Raji (cell line): Measurements from ENCODE around the gene MTCP1.

ENCODE experiments used
- POLR2A ChIP-seq: IDR thresholded peaks from 2 replicates; pipeline ENCODE4 v1.6.1; 2011; ENCODE audit warnings: low read depth, low read length, control low read depth; ENCODE audit not compliant: insufficient read depth

The MTCP1 gene

DNA sequence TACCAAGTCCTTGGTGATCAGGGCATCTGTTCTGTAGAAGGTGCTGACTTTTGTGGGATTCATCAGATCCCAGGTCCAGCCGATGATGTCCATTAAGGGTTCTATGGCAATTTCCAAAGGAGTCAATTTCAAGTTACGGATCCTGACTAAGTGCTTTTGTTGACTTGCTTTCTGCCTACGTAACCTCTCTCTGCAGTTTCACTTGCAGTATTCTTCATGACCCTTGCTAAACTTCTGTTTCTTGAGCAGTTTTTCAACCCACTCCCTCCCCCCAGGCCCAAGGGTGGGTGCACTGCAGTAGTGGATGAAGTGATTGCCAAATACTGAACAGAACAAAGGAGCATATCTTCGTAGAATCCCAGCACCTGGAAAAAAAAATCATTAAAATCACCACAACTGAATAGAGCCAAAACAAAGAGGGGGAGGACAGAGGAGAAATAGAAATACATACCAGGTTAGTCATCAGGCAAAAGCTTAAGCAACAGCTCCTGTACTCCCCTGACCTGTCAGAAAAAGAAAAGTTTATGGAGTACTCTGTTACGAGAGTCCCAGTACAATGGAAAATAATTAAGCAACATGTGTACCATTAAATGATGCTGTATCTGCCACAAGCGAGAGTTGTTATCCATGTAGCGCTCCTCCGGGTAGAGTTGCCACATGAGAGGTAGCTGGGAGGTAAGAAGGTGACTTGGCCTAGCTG is 5.8 kb downstream of the MTCP1 start:
- TF ChIP-seq POLR2A, result no peak

DNA sequence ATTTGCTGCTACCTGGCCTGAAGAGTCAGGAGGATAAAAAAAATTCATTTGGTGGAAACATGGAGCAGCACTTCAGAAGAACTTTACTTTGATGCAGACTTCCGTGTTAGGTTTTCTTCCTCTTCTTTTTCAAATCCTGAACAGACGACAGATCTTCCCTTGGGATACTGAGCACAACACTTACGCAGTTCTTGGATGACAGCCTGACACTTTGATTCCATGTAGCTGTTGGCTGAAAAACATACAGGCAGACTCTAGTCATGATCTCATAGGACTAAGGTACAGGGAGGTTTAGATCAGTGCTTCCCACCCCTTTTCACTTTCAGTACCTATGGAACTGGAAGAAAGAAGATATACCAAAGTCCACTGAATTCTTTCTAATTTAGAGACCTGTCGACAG is 9.2 kb downstream of the MTCP1 start:
- no peak for TF ChIP-seq POLR2A

DNA sequence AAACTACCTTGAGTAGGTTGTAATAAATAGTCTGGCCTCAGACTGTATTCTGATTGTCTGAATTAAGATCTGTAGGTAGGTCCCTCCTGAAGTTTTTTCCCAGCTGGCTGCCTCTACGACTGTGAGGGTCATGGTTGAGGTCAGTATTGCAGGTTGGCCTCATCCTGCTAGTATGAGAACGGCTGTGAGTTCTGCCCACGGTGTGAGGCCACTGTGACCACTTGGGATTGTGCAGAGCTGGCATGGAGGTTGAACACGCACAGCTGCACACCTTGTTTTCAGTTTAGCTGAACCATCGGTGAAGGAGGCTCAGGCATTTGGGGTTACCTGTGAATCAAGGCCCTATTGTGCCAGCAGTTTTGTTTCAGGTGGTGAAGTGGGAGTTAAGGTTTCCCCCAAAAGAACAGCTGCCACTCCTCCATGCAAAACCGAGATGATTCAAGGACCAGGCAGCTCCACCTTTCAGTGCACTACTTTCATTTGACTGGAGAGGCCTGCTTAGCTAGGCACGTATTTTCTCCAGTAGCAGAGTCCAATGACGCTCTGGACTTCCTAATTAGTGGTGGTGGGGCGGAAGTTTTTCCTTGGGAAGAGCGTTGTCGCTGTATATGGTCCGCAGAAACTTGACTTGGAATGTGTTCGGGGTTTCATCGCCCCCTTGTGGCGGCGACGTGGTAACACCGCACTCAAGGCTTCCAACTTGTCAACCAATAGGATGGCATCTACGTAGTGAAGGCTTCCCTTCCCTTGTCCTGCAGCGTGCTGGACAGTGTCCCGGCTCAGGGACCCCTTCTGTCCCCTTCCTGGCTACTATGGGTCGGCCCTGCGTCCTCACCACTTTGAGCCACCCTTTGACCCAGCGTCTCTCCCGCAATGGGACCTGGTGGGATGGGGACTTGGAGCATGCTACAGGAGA is 13.8 kb downstream of the MTCP1 start:
- no peak for TF ChIP-seq POLR2A

GRCh38 chrX:155056471-155056870 is 14.5 kb downstream of the MTCP1 start:
- TF ChIP-seq POLR2A, result no peak

GRCh38 chrX:155055494-155055893 is 15.4 kb downstream of the MTCP1 start:
- no peak for TF ChIP-seq POLR2A

DNA sequence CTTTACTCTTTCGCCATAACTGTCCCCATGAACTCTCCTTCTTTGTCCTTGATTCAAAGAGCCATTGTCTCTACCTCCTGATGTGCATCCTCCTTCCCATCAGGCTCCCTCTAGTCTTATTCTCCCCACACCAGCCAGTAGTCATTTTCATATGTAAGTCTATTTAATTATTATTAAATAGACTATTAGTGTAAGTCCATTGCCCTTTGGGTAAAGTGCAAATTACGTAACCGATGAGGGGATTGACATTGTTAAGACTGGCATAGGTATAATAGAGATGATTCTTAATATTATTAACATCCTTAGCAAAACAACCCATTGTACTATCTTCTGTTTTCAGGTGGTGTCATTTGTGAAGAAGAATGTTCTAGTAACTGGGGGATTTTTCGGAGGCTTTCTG is 16.7 kb downstream of the MTCP1 start:
- TF ChIP-seq POLR2A, result no peak

- TF ChIP-seq POLR2A, result no peak
Observed at GRCh38 chrX:155053656-155054055, 17.3 kb downstream of the MTCP1 start.

GRCh38 chrX:155052738-155053498 is 18.0 kb downstream of the MTCP1 start:
- no peak for TF ChIP-seq POLR2A

DNA sequence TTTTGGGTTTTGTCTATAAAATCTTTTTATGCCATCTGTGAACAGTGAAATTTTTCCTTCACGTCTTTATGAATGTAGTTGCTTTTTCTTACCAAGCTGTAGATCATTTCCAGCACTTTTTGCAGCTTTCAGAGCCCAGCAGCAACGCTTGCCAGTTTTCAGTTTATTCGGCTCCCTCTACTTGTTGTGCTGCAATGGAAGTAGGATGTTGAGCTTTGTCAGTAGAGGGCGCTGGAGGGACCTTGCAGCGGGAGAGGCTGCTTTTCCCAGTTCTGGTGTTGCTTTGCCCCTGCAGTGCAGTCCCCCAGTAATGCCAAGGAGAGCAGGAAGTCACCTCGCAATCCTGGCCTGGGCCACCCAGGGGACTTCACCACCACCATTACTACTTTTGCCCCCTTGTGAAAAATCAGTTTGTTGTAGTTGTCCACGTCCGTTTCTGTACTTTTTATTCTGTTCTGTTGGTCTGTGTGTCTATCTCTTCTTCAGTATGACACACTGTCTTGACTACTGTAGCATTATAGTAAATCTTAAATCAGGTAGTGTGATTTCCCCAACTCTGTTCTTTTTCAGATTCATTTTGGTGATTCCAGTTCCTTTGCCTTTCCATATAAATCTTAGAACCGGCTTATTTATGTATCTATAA is 21.8 kb downstream of the MTCP1 start:
- no peak for TF ChIP-seq POLR2A

DNA sequence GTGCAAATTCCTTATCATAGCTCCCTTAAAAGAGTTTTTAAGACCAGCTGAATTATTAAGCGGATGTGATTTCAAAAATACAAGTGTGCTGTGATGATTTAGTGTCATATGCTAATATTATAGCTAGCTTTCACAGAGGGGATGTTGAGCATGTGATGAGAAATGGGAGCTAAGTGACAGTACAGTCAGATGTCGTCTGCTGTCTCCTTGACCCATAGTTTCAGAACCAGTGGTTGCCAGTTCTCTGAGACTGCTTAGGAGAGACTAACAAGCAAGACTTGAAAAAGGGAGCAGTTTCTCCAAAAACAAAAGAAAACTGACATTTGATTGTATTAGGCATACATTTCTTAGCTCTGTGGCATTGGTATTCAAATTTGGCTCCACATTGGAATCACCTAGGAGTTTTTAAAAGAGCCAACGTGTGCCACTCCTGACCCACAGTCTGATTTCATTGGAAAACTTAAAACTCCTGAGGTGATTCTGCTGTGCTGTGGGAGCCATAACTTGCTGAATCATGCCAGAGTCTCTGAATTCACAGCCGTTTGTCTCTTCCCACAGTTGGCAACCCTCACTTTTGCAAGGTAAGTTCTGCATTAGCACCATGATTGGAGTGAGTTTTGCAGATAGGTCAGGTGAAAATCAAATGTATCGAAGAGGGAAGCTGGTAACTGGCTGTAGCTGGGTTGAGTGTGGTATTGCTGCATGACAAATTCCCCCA is 24.0 kb downstream of the MTCP1 start:
- no peak for TF ChIP-seq POLR2A

- no peak for TF ChIP-seq POLR2A
Observed at GRCh38 chrX:155046129-155046810, 24.7 kb downstream of the MTCP1 start.

GRCh38 chrX:155035688-155036087 is 35.2 kb downstream of the MTCP1 start:
- TF ChIP-seq POLR2A, result no peak

DNA sequence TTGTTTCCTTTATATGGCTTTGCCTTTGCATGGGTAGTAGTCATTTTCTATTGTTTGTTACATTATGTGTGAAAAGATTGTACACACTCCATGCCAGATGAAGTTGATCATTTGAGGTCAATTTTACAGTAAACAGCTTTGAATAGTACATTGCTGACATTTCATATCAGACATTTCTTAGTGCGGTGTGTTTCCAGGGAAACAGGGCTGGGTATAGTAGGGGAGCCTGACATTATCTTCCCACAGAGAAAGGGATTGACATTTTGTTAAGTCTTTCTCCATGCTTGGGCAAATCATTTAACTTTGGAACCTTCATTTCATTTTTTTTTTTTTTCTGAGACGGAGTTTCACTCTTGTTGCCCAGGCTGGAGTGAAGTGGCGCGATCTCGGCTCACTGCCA is 39.3 kb downstream of the MTCP1 start:
- TF ChIP-seq POLR2A, result no peak

DNA sequence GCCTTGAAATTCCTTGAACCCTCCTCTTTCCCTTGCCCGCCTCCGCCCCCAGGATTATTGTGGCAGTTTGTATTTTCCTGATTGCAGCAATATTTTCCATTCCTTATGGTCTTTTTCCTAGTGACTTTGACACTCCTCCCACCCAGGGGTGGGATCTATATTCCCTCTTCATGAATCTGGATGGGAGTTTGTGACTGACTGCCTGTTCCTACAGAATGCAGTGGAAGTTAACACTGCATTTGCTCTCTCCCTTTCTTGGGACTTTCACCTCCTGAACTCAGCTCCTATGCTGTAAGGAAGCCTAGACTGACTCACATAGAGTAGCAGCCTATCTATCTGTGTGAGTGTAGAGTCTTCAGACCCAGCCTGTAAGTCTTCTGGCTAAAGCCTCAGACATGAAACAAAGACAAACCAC is 42.1 kb downstream of the MTCP1 start:
- TF ChIP-seq POLR2A, result no peak
